Measurements from ENCODE around the gene TRIM2.

Gene TRIM2

DNA sequence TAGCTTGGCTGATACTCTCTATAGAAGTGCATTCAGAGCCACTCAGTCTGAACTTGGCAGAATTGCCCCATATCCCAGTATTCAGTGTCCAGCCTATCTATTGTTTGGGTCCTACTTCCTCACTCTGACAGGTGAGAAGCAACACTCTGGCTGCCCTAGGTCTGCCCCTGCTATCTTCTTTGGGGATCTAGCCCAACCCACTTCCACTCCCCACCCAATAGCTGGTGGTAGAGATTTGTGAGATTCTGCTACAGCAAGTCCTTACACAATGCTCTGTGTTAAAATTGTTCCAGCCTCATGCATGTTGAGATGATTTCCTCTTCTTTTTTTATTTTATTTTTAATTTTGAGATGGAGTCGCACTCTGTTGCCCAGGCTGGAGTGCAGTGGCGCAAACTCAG lies 67.6 kb downstream of the TRIM2 start:
- Histone ChIP-seq H3K4me1 (ENCODE audit: control insufficient read depth, insufficient read depth, low read length) (peaks cover 21% of the 10 kb centered on the region), H3K27me3 (ENCODE audit: control insufficient read depth, insufficient read depth, low read length) (no peaks in the 10 kb centered on the region), H3K4me3 (ENCODE audit: low read depth, low read length) (no peak overlapping the region)

DNA sequence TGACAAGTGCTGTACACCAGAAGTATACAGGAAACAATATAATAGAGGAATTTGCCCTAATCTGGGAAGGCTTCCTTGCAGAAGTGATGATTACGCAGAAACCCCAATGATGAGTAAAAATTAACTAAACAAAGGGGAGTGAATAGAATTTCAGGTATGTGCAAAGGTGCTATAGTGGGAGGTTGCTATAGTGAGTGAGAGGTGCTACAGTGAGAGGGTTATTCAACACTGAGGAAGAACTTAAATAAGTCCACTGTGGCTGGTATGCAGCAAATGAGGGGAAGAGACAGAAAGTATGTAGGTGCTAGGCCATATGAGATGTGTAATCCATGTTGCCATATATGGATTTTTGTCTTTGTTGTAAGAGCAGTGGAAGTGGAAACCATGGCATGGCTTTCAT lies 69.5 kb downstream of the TRIM2 start:
- H3K9ac ChIP-seq (ENCODE audit: low read depth, low read length) = no peak overlapping the region
- no peak overlapping the region for H3K4me3 ChIP-seq (ENCODE audit: low read depth, low read length)
- H3K4me1 ChIP-seq (ENCODE audit: control insufficient read depth, insufficient read depth, low read length) = peaks cover 16% of the 10 kb centered on the region
- H3K36me3 ChIP-seq (ENCODE audit: control insufficient read depth, insufficient read depth, low read length) = peaks cover 2% of the 10 kb centered on the region
- H3K27me3 ChIP-seq (ENCODE audit: control insufficient read depth, insufficient read depth, low read length) = no peaks in the 10 kb centered on the region
- no peaks in the 10 kb centered on the region for H3K9me3 ChIP-seq (ENCODE audit: control insufficient read depth, insufficient read depth, low read length)

More for the DNA sequence above, 67.6 kb downstream of the TRIM2 start:
- no peak overlapping the region for H3K9ac ChIP-seq (ENCODE audit: low read depth, low read length)
- no peaks in the 10 kb centered on the region for H3K9me3 ChIP-seq (ENCODE audit: control insufficient read depth, insufficient read depth, low read length)
- H3K36me3 ChIP-seq (ENCODE audit: control insufficient read depth, insufficient read depth, low read length) = no peaks in the 10 kb centered on the region

DNA sequence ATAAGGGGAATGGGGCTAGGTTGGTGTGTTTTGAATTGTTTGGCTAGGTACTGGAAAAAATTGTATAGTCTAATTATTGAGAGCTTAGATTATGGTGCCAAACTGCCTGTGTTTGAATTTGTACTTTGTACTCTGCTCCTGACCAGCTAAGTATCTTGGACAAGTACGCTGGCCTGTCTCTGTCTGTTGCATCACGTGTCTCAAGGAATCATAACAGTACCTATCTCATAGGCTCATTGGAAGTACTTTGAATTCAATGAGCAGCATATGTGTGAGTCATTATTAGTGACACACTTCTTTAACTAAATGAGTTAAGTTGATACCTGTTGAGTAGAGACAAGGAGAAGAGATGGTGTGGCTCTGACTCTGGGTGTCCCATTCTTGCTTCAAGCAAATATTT lies 70.7 kb downstream of the TRIM2 start:
- no peaks in the 10 kb centered on the region for H3K9me3 ChIP-seq (ENCODE audit: control insufficient read depth, insufficient read depth, low read length)
- H3K4me1 ChIP-seq (ENCODE audit: control insufficient read depth, insufficient read depth, low read length) = peaks cover 12% of the 10 kb centered on the region
- H3K27me3 ChIP-seq (ENCODE audit: control insufficient read depth, insufficient read depth, low read length) = no peaks in the 10 kb centered on the region
- H3K36me3 ChIP-seq (ENCODE audit: control insufficient read depth, insufficient read depth, low read length) = peaks cover 2% of the 10 kb centered on the region
- no peak overlapping the region for H3K4me3 ChIP-seq (ENCODE audit: low read depth, low read length)
- no peak overlapping the region for H3K9ac ChIP-seq (ENCODE audit: low read depth, low read length)

DNA sequence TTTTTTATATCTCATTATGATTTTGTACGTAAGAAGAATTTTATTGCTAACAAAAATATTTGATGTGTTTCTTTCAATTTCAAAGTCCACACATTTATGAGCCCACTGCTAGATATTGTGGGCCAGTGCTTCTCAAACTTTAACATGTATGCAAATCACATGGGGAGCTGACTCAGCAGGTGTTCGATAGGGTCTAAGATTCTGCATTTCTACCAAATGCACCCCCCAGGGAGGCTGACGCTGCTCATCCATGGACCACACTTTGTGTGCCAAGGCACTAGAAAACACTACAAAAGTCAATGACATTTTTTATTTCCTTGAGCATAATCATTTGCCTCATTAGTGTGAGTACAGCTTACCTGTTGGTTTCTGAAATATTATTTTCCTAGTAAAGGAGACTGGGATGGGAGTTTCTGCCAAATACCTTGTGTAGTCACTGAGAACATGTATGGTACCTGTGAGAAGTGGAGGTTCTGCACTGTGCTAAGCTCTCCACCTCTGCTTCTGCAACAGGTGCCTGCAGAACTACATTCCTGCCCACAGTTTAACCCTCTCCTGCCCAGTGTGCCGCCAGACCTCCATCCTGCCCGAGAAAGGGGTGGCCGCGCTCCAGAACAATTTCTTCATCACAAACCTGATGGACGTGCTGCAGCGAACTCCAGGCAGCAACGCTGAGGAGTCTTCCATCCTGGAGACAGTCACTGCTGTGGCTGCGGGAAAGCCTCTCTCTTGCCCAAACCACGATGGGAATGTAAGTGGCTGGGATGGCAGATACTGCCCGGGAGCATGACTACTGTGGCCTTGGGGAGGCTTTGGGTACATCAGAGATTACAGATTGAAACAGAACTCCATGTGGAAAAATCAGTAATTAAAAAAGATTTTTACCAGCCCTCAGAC lies 71.4 kb downstream of the TRIM2 start:
- no peak overlapping the region for H3K9ac ChIP-seq (ENCODE audit: low read depth, low read length)
- peaks cover 8% of the 10 kb centered on the region for H3K4me1 ChIP-seq (ENCODE audit: control insufficient read depth, insufficient read depth, low read length)
- no peak overlapping the region for H3K4me3 ChIP-seq (ENCODE audit: low read depth, low read length)
- H3K27me3 ChIP-seq (ENCODE audit: control insufficient read depth, insufficient read depth, low read length) = no peaks in the 10 kb centered on the region
- no peaks in the 10 kb centered on the region for H3K9me3 ChIP-seq (ENCODE audit: control insufficient read depth, insufficient read depth, low read length)
- H3K36me3 ChIP-seq (ENCODE audit: control insufficient read depth, insufficient read depth, low read length) = peaks cover 2% of the 10 kb centered on the region

DNA sequence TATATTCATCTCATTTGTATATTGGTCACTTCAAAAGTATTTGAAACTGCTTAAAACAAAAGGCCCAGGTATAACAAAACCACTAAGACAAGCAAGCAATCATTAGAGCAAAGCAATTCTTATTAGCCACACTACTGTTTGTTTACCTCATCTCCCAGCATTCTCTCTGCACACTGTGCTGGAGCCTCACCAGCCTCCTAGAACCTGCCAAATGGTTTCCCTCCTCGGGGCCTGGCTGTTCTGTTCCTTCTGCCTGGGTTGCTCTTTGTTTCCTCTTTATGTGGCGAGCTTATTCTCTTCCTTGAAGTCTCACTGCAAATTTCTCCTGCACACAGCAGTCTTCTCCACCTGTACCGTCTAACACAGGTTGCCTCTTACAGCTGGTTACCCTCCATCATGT lies 72.7 kb downstream of the TRIM2 start:
- Histone ChIP-seq H3K9me3 (ENCODE audit: control insufficient read depth, insufficient read depth, low read length) (no peaks in the 10 kb centered on the region), H3K4me1 (ENCODE audit: control insufficient read depth, insufficient read depth, low read length) (peaks cover 8% of the 10 kb centered on the region)

DNA sequence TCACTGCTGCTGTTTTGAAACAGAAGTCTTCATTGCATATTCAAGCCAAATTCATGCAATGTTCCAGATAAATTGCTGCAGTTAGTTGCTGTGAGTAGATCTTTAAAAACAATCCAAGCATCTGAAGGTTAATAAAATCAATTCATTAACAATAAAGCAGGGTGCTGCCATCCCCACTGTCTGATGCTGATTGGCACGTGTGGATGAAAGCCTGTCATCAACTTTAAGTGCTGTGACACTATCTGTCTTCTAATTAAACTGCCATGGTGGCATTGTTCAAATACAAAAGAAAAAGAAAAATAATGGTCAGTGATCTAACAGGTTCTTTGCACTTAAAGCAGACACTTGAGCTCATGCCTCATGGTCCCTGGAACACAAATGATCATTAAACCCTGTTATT lies 77.2 kb downstream of the TRIM2 start:
- Histone ChIP-seq H3K4me3 (ENCODE audit: low read depth, low read length) (no peak overlapping the region), H3K27me3 (ENCODE audit: control insufficient read depth, insufficient read depth, low read length) (no peaks in the 10 kb centered on the region), H3K9ac (ENCODE audit: low read depth, low read length) (no peak overlapping the region), H3K4me1 (ENCODE audit: control insufficient read depth, insufficient read depth, low read length) (no peaks in the 10 kb centered on the region), H3K9me3 (ENCODE audit: control insufficient read depth, insufficient read depth, low read length) (no peaks in the 10 kb centered on the region), H3K36me3 (ENCODE audit: control insufficient read depth, insufficient read depth, low read length) (peaks cover 2% of the 10 kb centered on the region)

More for the DNA sequence above, 72.7 kb downstream of the TRIM2 start:
- Histone ChIP-seq H3K4me3 (ENCODE audit: low read depth, low read length) (no peak overlapping the region), H3K27me3 (ENCODE audit: control insufficient read depth, insufficient read depth, low read length) (no peaks in the 10 kb centered on the region), H3K36me3 (ENCODE audit: control insufficient read depth, insufficient read depth, low read length) (peaks cover 2% of the 10 kb centered on the region), H3K9ac (ENCODE audit: low read depth, low read length) (no peak overlapping the region)

DNA sequence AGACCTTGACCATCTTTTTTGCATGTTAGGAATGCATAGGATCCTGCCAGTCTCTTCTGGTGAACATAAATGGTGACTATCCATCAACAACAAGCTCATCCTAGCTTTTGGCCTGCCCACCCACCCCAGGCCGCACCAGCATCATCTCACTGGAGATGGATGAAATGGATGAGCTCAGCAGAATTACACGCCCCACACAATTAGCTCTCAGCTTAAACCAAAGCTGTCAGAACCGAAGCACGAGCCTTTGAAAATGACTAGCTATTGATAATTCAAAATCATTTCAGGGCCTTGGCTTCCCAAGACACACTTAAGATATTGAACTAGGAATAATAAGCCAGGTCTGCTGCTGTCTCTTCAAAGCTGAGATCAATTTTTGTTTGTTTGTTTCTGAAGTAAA lies 77.8 kb downstream of the TRIM2 start:
- Histone ChIP-seq H3K9me3 (ENCODE audit: control insufficient read depth, insufficient read depth, low read length) (no peaks in the 10 kb centered on the region), H3K36me3 (ENCODE audit: control insufficient read depth, insufficient read depth, low read length) (peaks cover 2% of the 10 kb centered on the region), H3K9ac (ENCODE audit: low read depth, low read length) (no peak overlapping the region), H3K27me3 (ENCODE audit: control insufficient read depth, insufficient read depth, low read length) (no peaks in the 10 kb centered on the region), H3K4me1 (ENCODE audit: control insufficient read depth, insufficient read depth, low read length) (no peaks in the 10 kb centered on the region), H3K4me3 (ENCODE audit: low read depth, low read length) (no peak overlapping the region)

DNA sequence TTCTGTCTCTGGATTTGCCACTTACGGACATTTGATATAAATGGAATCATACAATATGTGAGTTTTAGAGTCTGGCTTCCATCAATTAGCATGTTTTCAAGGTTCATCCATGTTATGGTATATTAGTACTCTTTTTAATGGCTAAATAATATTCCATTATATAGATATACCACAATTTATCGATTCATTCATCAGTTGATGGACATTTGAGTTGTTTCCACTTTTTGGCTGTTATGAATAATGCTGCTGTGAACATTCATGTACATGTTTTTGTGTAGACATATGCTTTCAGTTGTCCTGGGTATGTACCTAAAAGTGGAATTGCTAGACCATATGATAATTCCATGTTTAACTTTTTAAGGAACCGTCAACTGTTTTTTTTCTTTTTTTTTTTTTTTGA lies 79.0 kb downstream of the TRIM2 start:
- no peaks in the 10 kb centered on the region for H3K36me3 ChIP-seq (ENCODE audit: control insufficient read depth, insufficient read depth, low read length)
- H3K4me3 ChIP-seq (ENCODE audit: low read depth, low read length) = no peak overlapping the region
- H3K9ac ChIP-seq (ENCODE audit: low read depth, low read length) = no peak overlapping the region
- no peaks in the 10 kb centered on the region for H3K4me1 ChIP-seq (ENCODE audit: control insufficient read depth, insufficient read depth, low read length)
- H3K9me3 ChIP-seq (ENCODE audit: control insufficient read depth, insufficient read depth, low read length) = no peaks in the 10 kb centered on the region
- no peaks in the 10 kb centered on the region for H3K27me3 ChIP-seq (ENCODE audit: control insufficient read depth, insufficient read depth, low read length)

DNA sequence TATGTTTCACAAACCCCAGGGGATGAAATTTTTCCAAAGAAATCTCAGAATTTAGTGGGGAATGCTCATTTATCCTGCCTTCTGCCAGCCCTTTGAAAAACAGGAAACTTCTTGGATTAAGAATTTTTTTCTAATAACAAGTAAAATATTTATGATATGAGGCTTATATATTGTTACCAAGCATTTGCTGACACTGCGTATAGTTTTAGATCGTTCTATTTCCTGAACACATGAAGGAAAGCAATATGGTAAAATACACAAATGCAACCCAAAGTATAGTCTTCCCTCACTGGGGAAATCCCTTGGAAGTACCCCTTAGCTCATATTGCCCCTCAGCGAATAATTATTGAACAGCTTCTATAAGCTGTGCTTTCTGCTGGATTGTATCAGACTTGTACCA lies 85.9 kb downstream of the TRIM2 start:
- Histone ChIP-seq H3K9ac (ENCODE audit: low read depth, low read length) (no peak overlapping the region), H3K36me3 (ENCODE audit: control insufficient read depth, insufficient read depth, low read length) (peaks cover 5% of the 10 kb centered on the region), H3K4me1 (ENCODE audit: control insufficient read depth, insufficient read depth, low read length) (no peaks in the 10 kb centered on the region), H3K9me3 (ENCODE audit: control insufficient read depth, insufficient read depth, low read length) (no peaks in the 10 kb centered on the region), H3K4me3 (ENCODE audit: low read depth, low read length) (no peak overlapping the region), H3K27me3 (ENCODE audit: control insufficient read depth, insufficient read depth, low read length) (no peaks in the 10 kb centered on the region)

DNA sequence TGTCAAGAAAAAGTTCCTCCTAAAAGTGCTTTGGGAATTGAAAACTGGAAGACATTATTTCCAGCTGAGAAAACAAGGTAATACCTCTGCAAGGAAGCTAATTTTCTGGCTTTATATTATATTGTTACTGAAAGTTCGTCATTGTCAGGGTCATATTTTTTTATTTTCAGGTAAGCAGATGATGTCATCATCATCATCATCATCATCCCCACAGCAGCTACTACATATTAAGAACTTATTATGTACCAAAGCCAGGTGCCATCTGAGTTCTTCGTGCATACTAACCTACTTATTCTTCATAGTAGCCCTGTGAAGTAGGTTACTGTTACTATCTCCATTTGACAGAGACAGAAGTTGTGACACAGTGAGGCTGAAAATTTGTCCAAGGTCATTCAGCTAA lies 87.3 kb downstream of the TRIM2 start:
- Histone ChIP-seq H3K27me3 (ENCODE audit: control insufficient read depth, insufficient read depth, low read length) (no peaks in the 10 kb centered on the region), H3K4me3 (ENCODE audit: low read depth, low read length) (no peak overlapping the region), H3K9ac (ENCODE audit: low read depth, low read length) (no peak overlapping the region), H3K36me3 (ENCODE audit: control insufficient read depth, insufficient read depth, low read length) (peaks cover 12% of the 10 kb centered on the region), H3K4me1 (ENCODE audit: control insufficient read depth, insufficient read depth, low read length) (peaks cover 3% of the 10 kb centered on the region), H3K9me3 (ENCODE audit: control insufficient read depth, insufficient read depth, low read length) (no peaks in the 10 kb centered on the region)

DNA sequence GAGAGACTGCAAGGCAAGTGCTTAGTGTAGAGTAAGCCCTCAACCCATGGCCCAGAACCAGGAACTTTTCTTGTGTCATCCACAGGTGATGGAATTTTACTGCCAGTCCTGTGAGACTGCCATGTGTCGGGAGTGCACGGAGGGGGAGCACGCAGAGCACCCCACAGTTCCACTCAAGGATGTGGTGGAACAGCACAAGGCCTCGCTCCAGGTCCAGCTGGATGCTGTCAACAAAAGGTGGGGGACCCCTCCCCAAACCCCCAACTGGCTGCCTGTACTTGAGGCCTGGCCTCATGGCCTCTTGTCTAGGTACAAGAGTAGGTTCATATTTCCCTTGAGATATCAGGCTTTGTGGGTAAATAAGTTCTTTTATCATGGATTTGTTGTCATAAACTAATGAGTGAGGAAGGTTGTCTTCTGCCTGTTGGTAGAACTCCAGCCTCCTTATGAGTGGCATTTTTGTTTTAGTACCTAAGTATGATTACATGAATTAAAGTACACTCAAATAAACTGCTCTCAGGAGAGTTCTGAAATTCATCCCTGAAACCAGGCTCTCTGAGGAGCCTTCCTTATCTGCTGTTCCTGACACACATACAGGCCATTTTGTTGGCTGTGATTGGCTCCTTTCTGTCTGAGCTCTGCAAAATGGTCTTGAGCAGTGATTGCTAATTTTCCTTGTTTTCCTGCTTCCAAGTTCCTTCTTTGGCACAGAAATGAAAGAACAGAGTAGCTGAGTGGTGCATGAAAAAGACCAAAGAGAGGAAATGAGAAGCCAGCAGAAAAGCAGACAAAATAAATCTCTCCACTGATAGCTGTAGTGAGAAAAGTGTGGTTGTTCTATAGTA lies 88.9 kb downstream of the TRIM2 start:
- Histone ChIP-seq H3K9ac (ENCODE audit: low read depth, low read length) (no peak overlapping the region), H3K4me3 (ENCODE audit: low read depth, low read length) (no peak overlapping the region), H3K27me3 (ENCODE audit: control insufficient read depth, insufficient read depth, low read length) (no peaks in the 10 kb centered on the region), H3K9me3 (ENCODE audit: control insufficient read depth, insufficient read depth, low read length) (no peaks in the 10 kb centered on the region), H3K36me3 (ENCODE audit: control insufficient read depth, insufficient read depth, low read length) (peaks cover 12% of the 10 kb centered on the region), H3K4me1 (ENCODE audit: control insufficient read depth, insufficient read depth, low read length) (peaks cover 5% of the 10 kb centered on the region)

DNA sequence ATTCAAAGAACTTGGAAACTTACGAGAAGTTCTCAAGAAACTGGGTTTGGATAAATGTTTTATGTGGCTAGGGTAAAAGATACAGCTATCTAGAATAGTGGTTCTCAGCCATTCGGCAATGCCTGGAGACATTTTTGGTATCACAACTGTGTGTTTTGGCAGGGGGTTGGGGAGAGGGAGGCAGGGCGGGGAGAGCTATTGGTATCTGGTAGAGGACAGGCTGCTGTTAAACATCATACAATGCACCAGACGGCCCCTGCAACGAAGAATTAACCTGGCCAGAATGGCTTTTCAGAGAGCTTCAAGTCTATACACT lies 89.5 kb downstream of the TRIM2 start:
- H3K36me3 ChIP-seq (ENCODE audit: control insufficient read depth, insufficient read depth, low read length) = peaks cover 12% of the 10 kb centered on the region

More for the DNA sequence above, 89.5 kb downstream of the TRIM2 start:
- Histone ChIP-seq H3K27me3 (ENCODE audit: control insufficient read depth, insufficient read depth, low read length) (no peaks in the 10 kb centered on the region), H3K4me3 (ENCODE audit: low read depth, low read length) (no peak overlapping the region), H3K9ac (ENCODE audit: low read depth, low read length) (no peak overlapping the region), H3K9me3 (ENCODE audit: control insufficient read depth, insufficient read depth, low read length) (no peaks in the 10 kb centered on the region), H3K4me1 (ENCODE audit: control insufficient read depth, insufficient read depth, low read length) (peaks cover 5% of the 10 kb centered on the region)
